GM12801 (cell line): ENCODE measurements around the gene KLC1.

Experiments used
- CTCF ChIP-seq: IDR thresholded peaks from one replicate; pipeline ENCODE4 v1.5.1; 2011; ENCODE audit warnings: control low read depth; ENCODE audit not compliant: insufficient read length; ENCODE audit errors: extremely low read depth

The KLC1 gene

GRCh38 chr14:103716091-103716801 is 87.2 kb downstream of the KLC1 start:
- TF ChIP-seq CTCF: no peak

GRCh38 chr14:103716899-103717411 is 87.9 kb downstream of the KLC1 start:
- no peak for TF ChIP-seq CTCF

GRCh38 chr14:103718572-103718971 is 89.6 kb downstream of the KLC1 start:
- no peak for TF ChIP-seq CTCF

- no peak for TF ChIP-seq CTCF
These were observed 90.7 kb downstream of the KLC1 start for GRCh38 chr14:103719751-103720150.

DNA sequence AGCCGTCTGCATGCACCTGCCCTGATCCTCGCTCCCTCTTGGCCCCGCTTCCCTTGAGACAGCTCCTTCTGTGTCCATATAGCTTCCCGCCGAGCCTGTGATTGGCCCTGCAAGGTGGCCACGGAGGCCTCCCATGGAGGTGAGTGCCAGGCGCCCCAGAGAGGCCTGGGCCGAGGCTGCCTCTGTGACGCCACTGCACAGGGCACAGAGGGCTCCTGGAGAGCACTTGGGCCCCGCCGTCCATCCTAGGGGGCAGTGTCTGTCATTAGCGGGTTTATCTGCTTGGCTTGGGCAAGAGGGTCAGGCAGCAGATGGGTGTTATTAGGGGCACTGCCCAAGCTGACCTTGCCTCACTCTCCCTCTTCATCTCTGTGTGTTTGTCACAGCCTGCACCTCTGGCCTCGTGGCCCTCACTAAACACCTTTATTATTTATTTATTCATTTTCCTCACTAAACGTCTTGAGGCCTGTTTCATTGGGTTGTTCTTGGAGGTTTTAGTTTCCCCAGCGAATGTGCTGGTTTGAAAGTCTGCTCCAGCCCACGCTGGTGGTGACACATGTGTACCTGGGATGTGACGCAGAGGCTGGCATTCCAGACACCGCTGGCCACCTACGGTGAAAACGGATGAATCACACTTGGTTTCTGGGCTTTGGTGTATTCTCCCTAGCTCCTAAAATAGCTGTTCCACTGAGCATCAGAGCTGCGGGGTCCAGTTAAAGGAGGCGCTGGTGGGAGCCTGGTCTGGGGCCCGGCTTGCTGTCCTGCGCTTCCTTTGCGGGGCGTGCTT is 92.5 kb downstream of the KLC1 start:
- no peak for TF ChIP-seq CTCF

DNA sequence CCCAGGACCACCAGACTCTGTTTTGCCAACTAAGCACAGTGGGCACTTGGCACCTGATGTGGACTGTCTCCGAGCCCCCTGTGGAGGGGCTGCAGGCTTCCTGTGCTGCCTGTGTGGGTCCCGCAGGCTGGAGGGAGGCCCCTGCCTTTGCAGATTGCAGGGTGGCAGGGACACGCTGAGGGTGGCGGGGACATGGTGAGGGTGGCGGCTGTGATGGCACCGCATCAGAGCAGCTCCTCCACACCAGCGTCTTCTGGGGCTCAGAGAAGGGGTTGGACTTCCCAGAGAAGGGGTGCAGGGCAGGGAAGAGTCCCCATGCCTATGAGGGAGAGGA is 94.7 kb downstream of the KLC1 start:
- TF ChIP-seq CTCF: no peak

- TF ChIP-seq CTCF: no peak
These were observed 95.1 kb downstream of the KLC1 start for GRCh38 chr14:103724116-103724515.
